ENCODE data around the gene PRKAB1.
A peak's percentile ranks its signal among the peaks of the same experiment; 100 is the strongest.

The PRKAB1 gene

GRCh38 chr12:119627686-119628085 lies 40.2 kb upstream of the PRKAB1 start:
- no peak for TF ChIP-seq CTCF (IDR thresholded peaks at IDR 0.05; ENCODE audit: low read depth, low read length)
- no peak overlapping the region for H3K4me3 ChIP-seq (ENCODE audit: low read depth, low read length)
- no peak for DNase-seq (ENCODE audit: low read depth, low spot score)
- in situ Hi-C loops (cut with HindIII; ENCODE audit: low sequenced_read_pairs): no loop called here

DNA sequence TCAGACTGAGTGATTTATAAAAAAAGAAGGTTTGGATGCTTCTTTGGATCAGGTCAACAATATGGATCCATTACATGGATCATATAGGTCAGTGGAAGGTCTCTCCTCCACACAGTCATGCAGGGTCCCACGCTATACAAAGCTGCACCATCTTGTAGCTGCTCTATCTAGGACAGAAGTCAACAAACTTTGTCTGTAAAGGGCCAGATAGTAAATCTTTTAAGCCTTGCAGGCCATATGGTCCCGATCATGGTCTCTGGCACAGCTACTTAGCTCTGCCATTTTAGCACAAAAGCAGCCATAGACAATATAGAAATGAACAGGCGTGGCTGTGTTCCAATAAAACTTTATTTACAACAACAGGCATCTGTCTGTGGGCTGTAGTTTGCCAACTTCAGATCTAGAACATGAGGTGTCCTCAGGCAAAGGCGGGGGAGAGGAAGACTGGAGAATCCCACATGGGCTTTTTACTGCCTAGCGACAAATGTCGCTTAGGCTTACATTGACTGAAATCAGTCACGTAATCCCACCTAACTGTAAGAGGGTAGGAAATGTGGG lies 37.6 kb upstream of the PRKAB1 start:
- no peak for DNase-seq (ENCODE audit: low read depth, low spot score)
- TF ChIP-seq CTCF (IDR thresholded peaks at IDR 0.05; ENCODE audit: low read depth, low read length): no peak
- no peak overlapping the region for H3K4me3 ChIP-seq (ENCODE audit: low read depth, low read length)
- in situ Hi-C loops (cut with HindIII; ENCODE audit: low sequenced_read_pairs): no loop called here

DNA sequence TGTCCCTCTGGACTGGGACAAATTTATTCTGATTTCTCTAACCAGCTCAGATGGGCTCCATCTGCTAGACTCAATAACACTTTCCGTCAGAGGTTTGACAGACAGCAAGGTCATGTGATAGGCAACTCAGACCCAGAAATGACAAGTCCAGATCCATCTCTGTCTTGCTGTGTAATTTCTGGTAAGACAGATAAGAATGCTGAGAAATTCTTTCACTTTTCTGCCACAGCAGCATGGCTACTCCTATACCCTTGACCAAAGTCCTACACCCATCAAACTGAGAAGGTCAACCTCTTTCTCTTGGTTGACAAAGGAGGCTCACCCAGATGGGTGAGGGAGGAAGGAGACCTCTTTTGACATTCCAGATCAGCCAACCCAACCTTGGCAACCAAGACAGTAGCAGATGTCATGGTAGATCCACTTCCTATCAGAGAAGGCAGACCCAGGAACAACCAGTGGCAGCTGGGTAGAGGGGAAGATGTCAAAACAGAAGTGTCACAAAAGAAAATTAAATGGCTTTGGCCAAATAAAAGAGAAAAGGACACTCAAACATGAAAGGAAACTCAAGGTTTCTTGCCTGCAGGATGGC lies 36.9 kb upstream of the PRKAB1 start:
- H3K4me3 ChIP-seq (ENCODE audit: low read depth, low read length): no peak overlapping the region
- in situ Hi-C loops (cut with HindIII; ENCODE audit: low sequenced_read_pairs): no loop called here
- no peak for TF ChIP-seq CTCF (IDR thresholded peaks at IDR 0.05; ENCODE audit: low read depth, low read length)
- DNase-seq (ENCODE audit: low read depth, low spot score): no peak

GRCh38 chr12:119631930-119632678 lies 35.8 kb upstream of the PRKAB1 start:
- TF ChIP-seq CTCF (IDR thresholded peaks at IDR 0.05; ENCODE audit: low read depth, low read length): no peak
- DNase-seq (ENCODE audit: low read depth, low spot score): peak; percentile 73
- H3K4me3 ChIP-seq (ENCODE audit: low read depth, low read length): no peak overlapping the region
- in situ Hi-C loops (cut with HindIII; ENCODE audit: low sequenced_read_pairs): no loop called here

DNA sequence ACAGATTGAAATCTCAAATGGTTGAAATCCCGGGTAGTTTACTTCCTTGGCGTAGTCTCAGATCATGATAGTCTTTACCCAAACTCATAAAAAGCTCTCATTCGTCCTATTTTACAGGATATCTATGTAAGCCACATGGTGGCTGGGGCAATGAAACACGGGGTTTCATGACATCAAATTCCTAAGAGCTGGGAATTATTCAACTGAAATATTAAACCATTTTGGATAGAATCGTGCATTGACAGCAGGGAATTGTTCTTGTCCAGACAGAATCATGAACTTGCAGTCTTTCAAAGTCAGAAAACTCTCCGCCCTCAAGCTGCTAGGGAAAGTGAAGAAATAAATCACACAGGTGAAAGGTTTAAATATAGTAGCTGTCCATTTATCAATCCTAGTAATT lies 33.2 kb upstream of the PRKAB1 start:
- in situ Hi-C loops (cut with HindIII; ENCODE audit: low sequenced_read_pairs): no loop called here
- no peak for TF ChIP-seq CTCF (IDR thresholded peaks at IDR 0.05; ENCODE audit: low read depth, low read length)
- H3K4me3 ChIP-seq (ENCODE audit: low read depth, low read length): no peak overlapping the region
- DNase-seq (ENCODE audit: low read depth, low spot score): no peak

- DNase-seq (ENCODE audit: low read depth, low spot score): no peak
- peak; percentile 37 for TF ChIP-seq CTCF (IDR thresholded peaks at IDR 0.05; ENCODE audit: low read depth, low read length)
- no peak overlapping the region for H3K4me3 ChIP-seq (ENCODE audit: low read depth, low read length)
- in situ Hi-C loops (cut with HindIII; ENCODE audit: low sequenced_read_pairs): no loop called here
Observed at GRCh38 chr12:119642986-119643385, 24.9 kb upstream of the PRKAB1 start.

All from astrocyte of the spinal cord (primary cell).